Right lobe of liver (tissue), 6 donors: ENCODE data around the gene PRM3. TPM values are rescaled to one million over a fixed set of nuclear protein-coding genes. Genes with fewer than 3 reads are reported as not detected.
A peak's percentile ranks its signal among the peaks of the same experiment; 100 is the strongest.

ENCODE experiments used
- ATAC-seq, 4 donors: fragments of 200-7000 bp; cut with Tn5 transposase; one replicate each; pipeline ENCODE4 v1.9.1; 2020; ENCODE audit warnings: mild to moderate bottlenecking in 4 of 4, moderate library complexity in 4 of 4
- DNase-seq, 3 donors: peaks; one replicate each; pipeline ENCODE4 v3.0.0-alpha.2; 2020
- H3K27ac ChIP-seq, 3 donors: fragments of 200-600 bp; one replicate each; pipeline ENCODE4 v1.8.0; 2022
- H3K27me3 ChIP-seq, 2 donors: fragments of 200-600 bp; one replicate each; pipeline ENCODE4 v1.8.0; 2022
- H3K36me3 ChIP-seq, 4 donors: fragments of 200-600 bp; sonication (generic) in 1 of 4; one replicate each; pipeline versions ENCODE4 v1.5.1 to v1.8.0; 2017 to 2022; ENCODE audit warnings: control low read depth in 1 of 4
- H3K4me1 ChIP-seq, 4 donors: fragments of 200-600 bp; sonication (generic) in 1 of 4; one replicate each; pipeline versions ENCODE4 v1.5.1 to v1.8.0; 2017 to 2022; ENCODE audit warnings: control low read depth in 1 of 4
- H3K4me3 ChIP-seq, 3 donors: fragments of 200-600 bp; one replicate each; pipeline ENCODE4 v1.8.0; 2022
- H3K9me3 ChIP-seq, 4 donors: fragments of 200-600 bp; sonication (generic) in 1 of 4; one replicate each; pipeline versions ENCODE4 v1.5.1 to v1.8.0; 2017 to 2022; ENCODE audit warnings: control low read depth in 1 of 4
- POLR2A ChIP-seq: fragments of 450-650 bp; IDR thresholded peaks from one replicate; pipeline ENCODE4 v1.6.1; 2017; ENCODE audit warnings: antibody characterized with exemption, mild to moderate bottlenecking
- WGBS: methylation state at CpG from one replicate; pipeline ENCODE4 v1.1.6; 2018; ENCODE audit warnings: low coverage, low lambda C conversion rate; ENCODE audit not compliant: insufficient coverage; ENCODE audit errors: missing lambda C conversion rate; 5-methylcytosine and 5-hydroxymethylcytosine counted together
- intact Hi-C, 2 donors: fragments of 100-400 bp; cut with DNase I; formaldehyde crosslinking; loops; one replicate each; pipeline versions ENCODE4 v1.11.2 to v1.14.1; 2022
- total RNA-seq, 6 experiments: library from RNA; depleted of rRNA in 2 of 6; stranded (reverse); fragments of >200 nt in 2 of 6; fragmentation: NEBNext Ultra II Directional in 3 of 6; extraction: Animal tissue kit (Norgen Biotek cat#: 25700) in 3 of 6; gene quantifications; one replicate each; pipeline versions ENCODE4 v1.1.0 to v1.2.4, GENCODE V29; 2016 to 2023
- TF ChIP-seq, protein P1 (sequence below), 4 donors: fragments of 200-600 bp in 3 of 4; fragments of 450-650 bp in 1 of 4; IDR thresholded peaks; one replicate each; pipeline versions ENCODE4 v1.5.1 to v1.8.0; 2016 to 2022; ENCODE audit warnings: antibody characterized with exemption in 4 of 4, mild to moderate bottlenecking in 2 of 4
- donor health status: DM: no; HTN: yes; CAD: no.
- donor health status: DM: no; HTN: no; CAD: no.
- donor health status: DM: no; HTN: no; CAD: no.
- donor health status: DM: no; HTN: yes; CAD: no.
- donor health status: DM: no; HTN: yes; CAD: no.

The PRM3 gene
- total RNA-seq, 6 experiments from 2014 or later = not detected

DNA sequence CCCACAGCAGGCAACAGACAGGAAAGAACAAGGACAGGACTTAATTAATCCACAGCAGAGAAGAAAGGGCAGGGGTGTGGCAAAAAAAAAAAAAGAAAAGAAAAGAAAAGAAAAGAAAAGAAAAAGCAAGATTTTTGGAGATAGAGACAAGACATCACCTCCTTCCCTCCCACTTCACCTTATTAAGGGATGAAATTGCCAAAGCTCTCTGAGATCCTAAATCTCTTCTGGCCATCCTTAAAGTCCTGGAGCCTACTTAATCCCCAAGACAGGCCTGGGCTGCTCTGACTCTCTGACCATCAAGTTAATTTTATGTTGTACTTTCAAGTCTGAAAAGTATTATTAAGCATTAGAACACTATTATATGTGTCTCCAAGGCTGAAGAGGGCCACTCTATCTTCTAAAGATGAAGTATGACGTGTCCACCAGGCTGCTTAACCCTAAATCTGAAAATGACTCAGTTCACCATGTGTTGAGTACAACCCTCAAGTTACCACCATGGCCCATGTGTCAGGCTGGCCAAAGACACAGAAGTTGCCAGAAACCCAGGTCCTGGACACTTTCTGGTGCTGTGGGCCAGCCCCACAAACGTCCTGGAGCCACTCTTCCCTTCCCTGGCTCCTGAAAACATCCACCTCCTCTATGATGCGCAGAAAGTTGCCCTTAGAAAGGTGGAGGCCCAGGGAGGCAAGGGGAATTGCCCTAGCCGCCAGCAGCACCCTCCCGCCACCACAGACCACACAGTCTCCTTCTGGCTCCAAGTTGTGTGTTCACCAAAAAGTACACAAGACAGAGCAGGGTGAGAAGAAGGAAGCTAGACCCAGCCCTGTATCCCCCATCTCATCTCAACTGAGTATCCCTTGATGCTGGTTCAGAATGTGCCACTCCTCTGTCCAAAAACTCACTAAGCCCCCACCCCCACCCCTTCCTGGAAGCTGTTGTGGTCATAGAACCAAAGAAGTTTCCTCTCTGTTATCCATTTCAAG, 20.1 kb downstream of the PRM3 start:
- intact Hi-C loops = loop anchor here in 1 of 2 donors (10.0 kb wide), 1 partner anchor 49 kb away; no protein-coding TSS in a partner anchor
- TF ChIP-seq, protein P1, sequence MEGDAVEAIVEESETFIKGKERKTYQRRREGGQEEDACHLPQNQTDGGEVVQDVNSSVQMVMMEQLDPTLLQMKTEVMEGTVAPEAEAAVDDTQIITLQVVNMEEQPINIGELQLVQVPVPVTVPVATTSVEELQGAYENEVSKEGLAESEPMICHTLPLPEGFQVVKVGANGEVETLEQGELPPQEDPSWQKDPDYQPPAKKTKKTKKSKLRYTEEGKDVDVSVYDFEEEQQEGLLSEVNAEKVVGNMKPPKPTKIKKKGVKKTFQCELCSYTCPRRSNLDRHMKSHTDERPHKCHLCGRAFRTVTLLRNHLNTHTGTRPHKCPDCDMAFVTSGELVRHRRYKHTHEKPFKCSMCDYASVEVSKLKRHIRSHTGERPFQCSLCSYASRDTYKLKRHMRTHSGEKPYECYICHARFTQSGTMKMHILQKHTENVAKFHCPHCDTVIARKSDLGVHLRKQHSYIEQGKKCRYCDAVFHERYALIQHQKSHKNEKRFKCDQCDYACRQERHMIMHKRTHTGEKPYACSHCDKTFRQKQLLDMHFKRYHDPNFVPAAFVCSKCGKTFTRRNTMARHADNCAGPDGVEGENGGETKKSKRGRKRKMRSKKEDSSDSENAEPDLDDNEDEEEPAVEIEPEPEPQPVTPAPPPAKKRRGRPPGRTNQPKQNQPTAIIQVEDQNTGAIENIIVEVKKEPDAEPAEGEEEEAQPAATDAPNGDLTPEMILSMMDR (IDR thresholded peaks at IDR 0.05) = no peak
- TF ChIP-seq POLR2A = no peak
- no peaks in the 10 kb centered on the region for H3K27me3 ChIP-seq
- ATAC-seq (no peak), DNase-seq (peak in 1 of 3 donors; percentile 30)
- no peaks in the 10 kb centered on the region for H3K9me3 ChIP-seq
- WGBS = 76% methylated on average over 4 of the region's 5 CpGs
- peaks cover 0 to 17% (median 5%) of the 10 kb centered on the region in 4 donors for H3K4me1 ChIP-seq
- peak overlapping the region in 1 of 3 donors; percentile 24 for H3K27ac ChIP-seq
- no peaks in the 10 kb centered on the region for H3K36me3 ChIP-seq
- H3K4me3 ChIP-seq = peak overlapping the region in 2 of 3 donors; percentile 76 to 92

DNA sequence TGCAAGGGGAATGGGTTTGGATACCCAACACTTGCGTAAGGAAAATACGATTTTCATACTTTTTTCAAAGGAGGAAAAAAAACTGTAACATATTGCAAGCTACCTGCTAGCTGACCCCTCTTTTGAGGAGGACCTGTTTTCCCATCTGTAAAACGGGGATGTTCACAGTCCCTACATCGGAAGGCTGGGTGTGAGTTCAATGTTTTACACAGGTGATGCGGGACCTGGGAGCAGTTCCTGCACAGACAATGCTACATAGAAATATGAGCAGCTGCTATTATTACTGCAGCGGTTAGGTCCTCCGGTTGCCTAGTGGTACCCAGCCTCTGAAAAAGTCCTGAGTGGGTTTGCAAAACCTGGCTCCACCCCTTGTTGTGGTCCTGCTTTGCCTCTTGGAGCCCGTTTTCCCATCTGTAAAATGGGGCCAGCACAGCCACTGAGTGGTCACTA, 20.9 kb downstream of the PRM3 start:
- Histone ChIP-seq H3K4me1 (peaks cover 0 to 11% (median 4%) of the 10 kb centered on the region in 4 donors), H3K36me3 (no peaks in the 10 kb centered on the region), H3K27me3 (no peaks in the 10 kb centered on the region), H3K27ac (no peak overlapping the region), H3K9me3 (no peaks in the 10 kb centered on the region), H3K4me3 (no peak overlapping the region)
- ATAC-seq (no peak), DNase-seq (no peak)
- TF ChIP-seq, protein P1 (IDR thresholded peaks at IDR 0.05) = no peak
- no peak for TF ChIP-seq POLR2A
- intact Hi-C loops = loop anchor here in 1 of 2 donors (10.0 kb wide), 1 partner anchor 48 kb away; no protein-coding TSS in a partner anchor
- WGBS = 78% methylated on average over 5 of the region's 8 CpGs

DNA sequence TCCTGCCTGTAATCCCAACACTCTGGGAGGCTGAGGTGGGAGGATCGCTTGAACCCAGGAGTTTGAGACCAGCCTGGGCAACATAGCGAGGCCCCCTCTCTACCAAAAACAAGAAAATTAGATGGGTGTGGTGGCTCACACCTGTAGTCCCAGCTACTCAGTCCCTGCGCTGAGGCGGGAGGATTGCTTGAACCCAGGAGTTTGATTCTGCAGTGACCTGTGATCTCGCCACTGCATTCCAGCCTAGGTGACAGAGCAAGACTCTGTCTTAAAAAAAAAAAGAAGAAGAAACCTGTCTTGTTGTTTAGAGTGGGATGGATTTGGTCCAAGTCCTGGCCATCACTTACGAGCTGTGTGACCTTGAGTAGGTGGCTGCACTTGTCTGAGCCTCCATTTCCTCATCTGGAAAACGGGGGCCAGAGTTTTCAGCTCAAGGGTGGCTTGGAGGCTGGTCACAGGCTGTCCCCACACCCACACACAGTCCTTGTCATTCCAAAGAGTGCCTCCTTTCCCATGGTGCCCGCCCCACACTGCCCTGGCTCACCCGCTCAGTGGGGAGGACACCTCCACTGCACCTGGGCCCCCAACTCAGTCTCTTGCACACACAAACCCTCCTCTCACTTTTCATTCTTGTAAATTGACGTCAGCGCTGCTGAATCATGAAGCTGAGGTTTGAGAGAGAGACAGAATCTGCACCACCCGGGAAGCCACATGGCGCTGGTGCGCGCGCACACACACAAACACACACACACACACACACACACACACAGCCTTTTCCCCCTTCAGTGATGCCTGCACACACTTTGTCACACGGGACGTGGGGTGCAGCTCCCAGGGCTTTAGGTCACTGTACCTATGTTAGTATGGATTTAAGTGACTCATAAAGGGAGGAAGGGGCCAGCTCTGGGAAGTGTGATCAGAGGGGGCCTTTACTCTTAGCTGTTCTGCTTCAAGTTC, 21.6 kb downstream of the PRM3 start:
- intact Hi-C loops = loop anchor here in 1 of 2 donors (10.0 kb wide), 1 partner anchor 47 kb away; no protein-coding TSS in a partner anchor
- H3K9me3 ChIP-seq = no peaks in the 10 kb centered on the region
- H3K27ac ChIP-seq = no peak overlapping the region
- peak in 1 of 3 donors; percentile 41 for DNase-seq
- H3K4me3 ChIP-seq = no peak overlapping the region
- no peak for ATAC-seq
- no peaks in the 10 kb centered on the region for H3K27me3 ChIP-seq
- TF ChIP-seq, protein P1 (IDR thresholded peaks at IDR 0.05) = no peak
- TF ChIP-seq POLR2A = no peak
- peaks cover 0 to 10% (median 4%) of the 10 kb centered on the region in 4 donors for H3K4me1 ChIP-seq
- 71% methylated on average over 9 of the region's 18 CpGs for WGBS
- H3K36me3 ChIP-seq = no peaks in the 10 kb centered on the region
